MG63 (cell line): ENCODE measurements around the gene TRIM40. TPM values are rescaled to one million over a fixed set of nuclear protein-coding genes. Genes with fewer than 3 reads are reported as not detected.
"Not testable (repeated sequence)": the region's sequence is repeated elsewhere in the genome, so short reads cannot be mapped to it uniquely, and the experiment has no call there.

Source experiments
- DNase-seq: peaks from one replicate; pipeline ENCODE4 v3.0.0-alpha.2; 2020
- H3K27me3 ChIP-seq: fragments of 250-450 bp; sonication (Bioruptor Pico); 2 replicates; pipeline ENCODE4 v1.5.1; 2020; ENCODE audit warnings: mild to moderate bottlenecking, moderate library complexity
- H3K36me3 ChIP-seq: fragments of 250-450 bp; sonication (Bioruptor Pico); 2 replicates; pipeline ENCODE4 v1.5.1; 2020; ENCODE audit warnings: mild to moderate bottlenecking, moderate library complexity
- H3K4me3 ChIP-seq: fragments of 250-450 bp; sonication (Bioruptor Pico); 2 replicates; pipeline ENCODE4 v1.5.1; 2020; ENCODE audit warnings: mild to moderate bottlenecking, moderate library complexity
- H3K9me3 ChIP-seq: fragments of 250-450 bp; sonication (Bioruptor Pico); 2 replicates; pipeline ENCODE4 v1.5.1; 2020; ENCODE audit warnings: mild to moderate bottlenecking, moderate library complexity
- total RNA-seq: library from RNA; depleted of rRNA; stranded (reverse); fragments of >200 nt; shearing (Covaris generic); gene quantifications from 2 replicates; pipeline ENCODE4 v1.2.3, GENCODE V29; 2014; ENCODE audit warnings: low replicate concordance

Gene TRIM40
- total RNA-seq, 1 experiment from 2014 or later: not detected

DNA sequence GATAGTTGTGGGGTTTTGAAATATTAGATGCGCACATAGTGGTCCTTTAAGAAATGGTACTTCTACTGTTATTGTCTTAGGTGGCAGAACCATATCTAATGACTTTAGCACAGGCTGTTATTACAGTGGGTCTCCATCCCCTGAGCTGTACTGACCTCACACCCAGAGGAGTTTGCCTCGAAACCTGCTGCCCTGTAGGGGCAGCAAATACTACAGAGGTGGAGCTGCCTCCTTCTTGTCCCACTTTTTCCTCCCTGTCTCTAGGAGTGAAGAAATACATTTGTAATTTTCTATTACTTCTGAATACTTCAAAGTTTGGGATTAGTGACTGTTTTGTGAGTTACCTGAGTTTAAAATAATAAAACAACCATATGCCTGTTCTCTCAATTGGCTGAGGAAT, 31.3 kb upstream of the TRIM40 start:
- no peak for DNase-seq
- Histone ChIP-seq H3K36me3 (no peaks in the 10 kb centered on the region), H3K9me3 (no peaks in the 10 kb centered on the region), H3K4me3 (no peak overlapping the region), H3K27me3 (no peaks in the 10 kb centered on the region; the same call in 1 of the 2 replicates)

DNA sequence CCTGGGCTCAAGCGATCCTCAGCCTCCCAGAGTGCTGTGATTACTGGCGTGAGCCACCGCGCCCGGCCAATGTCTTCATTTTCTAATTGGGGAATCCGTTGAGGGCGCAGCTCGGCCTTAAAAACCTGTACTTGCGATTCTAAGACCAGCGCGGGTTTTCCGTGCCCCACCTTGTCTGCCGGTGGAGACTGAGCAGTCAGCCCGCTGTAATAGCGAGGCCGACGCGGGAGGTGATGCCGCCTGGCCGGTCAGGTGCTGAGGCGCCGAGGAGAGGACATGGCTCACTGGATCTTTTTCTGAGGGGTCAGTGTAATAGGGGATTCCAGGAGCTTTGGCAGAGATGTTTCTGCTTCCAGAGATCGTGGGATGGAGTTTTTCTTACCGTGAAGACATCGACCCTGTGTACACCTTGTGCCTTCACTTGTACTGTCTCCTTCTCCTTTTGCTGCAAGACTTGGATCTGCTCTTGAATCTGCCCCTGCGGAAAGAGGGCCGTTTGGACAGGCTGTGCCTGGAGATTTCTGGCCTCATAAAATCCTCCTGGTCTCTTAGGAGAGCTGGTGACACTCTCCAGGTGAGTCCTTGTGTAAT, 24.6 kb upstream of the TRIM40 start:
- Histone ChIP-seq H3K27me3 (no peaks in the 10 kb centered on the region), H3K36me3 (no peaks in the 10 kb centered on the region), H3K4me3 (no peak overlapping the region), H3K9me3 (no peaks in the 10 kb centered on the region)
- no peak for DNase-seq

DNA sequence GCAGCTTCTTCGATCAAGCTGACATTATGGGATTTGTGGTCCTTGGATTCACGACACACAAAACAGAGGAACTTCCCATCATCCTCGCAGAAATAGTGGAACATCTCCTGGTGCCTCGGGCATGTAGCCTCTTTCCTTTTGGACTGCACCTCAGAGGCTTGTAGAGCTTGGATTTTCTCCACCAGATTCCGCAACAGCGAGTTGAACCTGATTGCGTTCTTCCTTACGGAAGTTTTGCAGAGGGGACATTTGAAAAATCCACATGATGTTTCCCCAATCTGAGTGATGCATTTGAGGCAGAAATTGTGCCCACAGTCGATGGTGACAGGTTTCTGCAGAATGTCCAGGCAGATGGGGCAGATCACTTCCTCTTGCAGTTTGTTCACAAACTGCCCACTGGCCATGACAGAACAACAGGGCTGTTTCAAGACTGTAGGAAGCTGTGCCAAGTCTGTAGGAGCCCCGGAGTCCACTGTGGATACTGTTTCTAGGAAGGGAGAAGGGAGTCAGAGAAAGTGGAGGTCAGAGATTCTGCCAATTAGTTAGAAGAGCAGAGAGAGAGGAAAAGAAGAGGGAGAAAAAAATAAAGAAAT, 23.4 kb upstream of the TRIM40 start:
- H3K27me3 ChIP-seq: no peaks in the 10 kb centered on the region
- no peaks in the 10 kb centered on the region for H3K36me3 ChIP-seq
- DNase-seq: no peak
- H3K9me3 ChIP-seq: no peaks in the 10 kb centered on the region
- H3K4me3 ChIP-seq: no peak overlapping the region

GRCh38 chr6:30113003-30113759, 22.8 kb upstream of the TRIM40 start, which contains the start of gene TRIM31:
TRIM31 (minus strand) TSS chr6:30113090; CDS start chr6:30112805, 285 bp downstream.
- H3K27me3 ChIP-seq: no peaks in the 10 kb centered on the region

GRCh38 chr6:30113841-30114240, 22.1 kb upstream of the TRIM40 start:
- Histone ChIP-seq H3K36me3 (no peaks in the 10 kb centered on the region), H3K4me3 (no peak overlapping the region), H3K9me3 (no peaks in the 10 kb centered on the region), H3K27me3 (no peaks in the 10 kb centered on the region)
- DNase-seq: no peak

More at GRCh38 chr6:30113003-30113759, 22.8 kb upstream of the TRIM40 start, which contains the start of gene TRIM31:
- Histone ChIP-seq H3K9me3 (no peaks in the 10 kb centered on the region), H3K4me3 (no peak within 1 kb of the TSS), H3K36me3 (no peaks in the 10 kb centered on the region)
- no peak for DNase-seq

GRCh38 chr6:30116724-30117123, 19.2 kb upstream of the TRIM40 start:
- H3K4me3 ChIP-seq: no peak overlapping the region
- H3K36me3 ChIP-seq: no peaks in the 10 kb centered on the region
- no peak for DNase-seq
- no peaks in the 10 kb centered on the region for H3K9me3 ChIP-seq
- no peaks in the 10 kb centered on the region for H3K27me3 ChIP-seq

DNA sequence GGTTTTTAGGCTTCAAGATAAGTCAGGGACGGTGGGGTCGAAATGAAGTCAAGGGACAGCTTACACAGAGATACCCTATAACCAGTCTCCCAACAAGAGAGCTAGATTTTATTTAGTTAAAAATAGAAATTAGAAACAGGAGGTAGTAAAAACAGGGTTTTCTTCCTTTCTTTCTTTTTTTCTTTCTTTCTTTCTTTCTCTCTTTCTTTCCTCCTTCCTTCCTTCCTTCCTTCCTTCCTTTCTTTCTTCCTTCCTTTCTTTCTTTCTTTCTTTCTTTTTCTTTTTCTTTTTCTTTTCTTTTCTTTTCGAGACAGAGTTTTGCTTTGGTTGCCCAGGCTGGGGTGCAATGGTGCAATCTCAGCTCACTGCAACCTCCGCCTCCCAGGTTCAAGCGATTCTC, 17.2 kb upstream of the TRIM40 start:
- H3K36me3 ChIP-seq, H3K4me3 ChIP-seq, H3K27me3 ChIP-seq, DNase-seq, H3K9me3 ChIP-seq: not testable (repeated sequence)

DNA sequence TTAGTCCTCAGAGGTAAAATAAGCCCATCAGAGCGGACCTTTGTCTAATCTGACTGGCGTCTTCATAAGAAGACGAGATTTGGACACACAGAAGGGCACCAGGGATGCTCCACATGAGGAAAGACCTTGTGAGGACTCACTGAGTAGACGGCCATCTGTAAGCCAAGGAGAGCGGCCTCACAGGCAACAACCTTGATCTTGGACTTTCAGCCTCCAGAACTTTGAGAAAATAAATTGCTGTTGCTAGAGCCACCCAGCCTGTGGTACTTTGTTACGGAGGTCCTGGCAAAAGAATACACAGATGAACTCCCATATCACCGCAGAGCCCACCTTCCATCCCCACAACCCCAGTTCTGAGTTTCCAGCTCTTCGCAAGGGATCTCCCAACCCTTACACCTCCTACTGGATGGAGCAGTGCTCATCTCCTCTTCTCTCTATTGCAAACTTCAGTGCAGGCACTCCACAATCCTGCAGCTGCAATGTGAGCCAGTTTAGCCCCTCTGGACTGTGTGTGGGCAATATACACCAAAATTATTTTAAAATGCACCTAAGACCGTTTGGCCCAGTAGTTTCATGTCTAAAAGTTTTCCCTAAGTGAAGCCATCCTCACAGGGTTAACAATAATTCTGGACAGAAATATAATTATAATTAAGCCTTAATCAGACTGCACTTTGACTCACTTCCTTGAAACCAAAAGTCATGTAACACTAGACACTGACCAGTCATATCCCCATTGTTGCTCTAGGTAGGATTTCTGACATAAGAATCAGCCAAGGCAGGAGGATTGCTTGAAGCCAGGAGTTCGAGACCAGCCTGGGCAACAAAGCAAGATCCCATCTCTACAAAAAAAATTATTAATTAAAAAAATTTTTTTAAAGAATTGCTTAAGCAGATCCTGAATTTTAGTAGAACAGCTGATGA, 14.2 kb upstream of the TRIM40 start:
- no peak for DNase-seq
- no peaks in the 10 kb centered on the region for H3K9me3 ChIP-seq
- H3K36me3 ChIP-seq: no peaks in the 10 kb centered on the region
- H3K27me3 ChIP-seq: no peaks in the 10 kb centered on the region
- no peak overlapping the region for H3K4me3 ChIP-seq

DNA sequence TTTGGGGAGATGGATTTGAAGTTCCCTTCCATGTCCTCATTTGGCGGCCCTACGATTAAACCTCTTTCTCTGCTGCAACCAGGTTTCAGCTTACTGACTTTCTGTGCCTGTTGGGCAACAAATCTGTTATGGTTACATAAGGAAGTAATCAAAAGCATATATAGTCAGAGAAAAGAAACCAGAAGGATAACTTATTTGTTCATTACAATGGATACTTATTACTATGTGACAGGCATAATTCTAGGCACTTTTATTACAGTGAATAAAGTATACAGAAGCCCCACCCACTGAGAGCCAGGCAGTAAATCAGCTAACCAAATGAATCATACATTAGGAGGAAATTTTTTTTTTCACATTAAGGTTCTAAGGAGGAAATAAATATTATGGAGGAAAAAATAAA, 13.4 kb upstream of the TRIM40 start:
- DNase-seq: no peak
- Histone ChIP-seq H3K4me3 (no peak overlapping the region), H3K36me3 (no peaks in the 10 kb centered on the region), H3K27me3 (no peaks in the 10 kb centered on the region), H3K9me3 (no peaks in the 10 kb centered on the region)

DNA sequence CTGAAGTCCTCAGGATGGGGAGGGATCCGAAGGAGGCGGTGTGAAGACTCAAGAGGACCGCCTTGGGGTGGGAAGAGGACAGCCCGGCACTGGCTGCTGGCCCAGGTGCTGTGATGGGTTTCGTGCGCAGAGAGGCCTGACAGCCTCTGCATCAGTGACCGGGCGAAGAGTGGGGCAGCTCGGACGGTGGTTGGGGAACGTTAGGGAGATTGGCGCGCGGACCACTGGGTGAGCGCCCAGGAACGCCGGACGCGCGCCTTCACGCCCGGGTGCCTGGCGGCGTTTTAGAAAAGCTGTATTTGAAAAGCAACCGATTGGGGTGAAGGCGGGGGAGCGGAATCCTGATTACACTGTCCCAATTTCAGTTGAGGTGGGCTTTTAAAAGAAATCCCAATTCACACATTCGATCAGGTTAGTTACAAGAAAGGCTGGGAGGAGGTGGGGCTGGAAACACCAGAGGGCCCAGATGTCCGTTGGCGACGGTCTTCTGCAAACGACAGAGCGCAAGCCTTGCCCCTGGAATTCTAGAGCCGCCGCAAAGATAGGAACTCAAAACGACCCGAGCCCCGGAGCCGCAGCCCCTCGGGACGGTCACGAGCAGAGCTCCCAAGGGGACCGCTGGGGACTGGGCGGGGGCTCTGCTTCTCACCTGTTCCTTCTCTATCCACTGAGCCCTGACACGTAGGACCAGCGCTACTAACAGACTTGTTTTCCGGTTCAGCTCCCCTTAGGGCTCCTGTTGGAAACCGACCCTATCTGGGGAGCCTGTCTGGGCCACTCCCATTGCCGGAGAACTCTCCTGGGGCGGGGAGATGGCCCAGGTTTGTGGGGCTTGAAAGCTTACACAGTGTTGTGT, 8.5 kb upstream of the TRIM40 start:
- no peak for DNase-seq
- Histone ChIP-seq H3K27me3 (no peaks in the 10 kb centered on the region), H3K9me3 (no peaks in the 10 kb centered on the region), H3K4me3 (no peak overlapping the region), H3K36me3 (no peaks in the 10 kb centered on the region)

DNA sequence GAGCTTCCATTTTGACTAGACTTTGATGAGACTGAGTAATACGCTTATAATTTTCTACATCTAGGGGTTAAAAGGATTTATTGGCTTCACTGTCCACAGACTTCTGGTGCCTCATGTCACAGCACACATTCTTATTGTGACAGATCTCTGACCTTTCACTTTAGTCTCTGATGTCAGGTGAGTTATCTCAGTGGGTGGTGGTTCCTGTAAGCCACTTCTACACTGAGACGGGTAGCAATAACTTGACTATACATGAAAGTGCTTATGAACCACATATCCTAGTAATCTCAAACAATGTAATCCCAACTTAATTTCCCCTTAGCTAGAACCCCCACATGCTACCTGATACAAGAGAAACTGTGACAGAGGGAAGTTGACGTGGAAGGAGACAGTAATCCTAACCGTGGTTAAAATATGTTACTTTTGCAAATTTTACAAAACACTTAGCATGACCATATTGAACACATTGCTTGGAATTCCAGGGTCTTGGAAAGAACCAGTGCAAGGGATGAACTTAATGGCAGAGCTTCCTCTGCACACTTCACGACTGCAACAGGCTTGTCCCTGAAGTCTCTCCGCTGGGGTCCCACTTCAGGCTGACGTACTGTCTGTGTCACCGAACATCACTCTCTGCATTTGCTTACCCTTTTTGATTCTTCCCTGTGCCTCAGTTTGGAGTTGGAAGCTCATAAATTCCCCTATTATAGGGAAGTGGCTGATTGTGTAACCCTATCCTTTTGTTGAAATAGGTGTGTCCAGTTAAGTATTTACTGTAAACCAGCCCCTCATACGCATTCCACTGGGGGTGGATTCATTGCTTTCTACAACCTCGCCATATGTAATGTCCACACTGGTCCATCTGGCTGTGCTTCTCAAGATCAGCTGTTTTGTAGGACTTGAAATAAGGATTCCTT, 6.4 kb upstream of the TRIM40 start:
- no peaks in the 10 kb centered on the region for H3K36me3 ChIP-seq
- H3K9me3 ChIP-seq: no peaks in the 10 kb centered on the region
- no peak for DNase-seq
- H3K4me3 ChIP-seq: no peak overlapping the region
- H3K27me3 ChIP-seq: no peaks in the 10 kb centered on the region

DNA sequence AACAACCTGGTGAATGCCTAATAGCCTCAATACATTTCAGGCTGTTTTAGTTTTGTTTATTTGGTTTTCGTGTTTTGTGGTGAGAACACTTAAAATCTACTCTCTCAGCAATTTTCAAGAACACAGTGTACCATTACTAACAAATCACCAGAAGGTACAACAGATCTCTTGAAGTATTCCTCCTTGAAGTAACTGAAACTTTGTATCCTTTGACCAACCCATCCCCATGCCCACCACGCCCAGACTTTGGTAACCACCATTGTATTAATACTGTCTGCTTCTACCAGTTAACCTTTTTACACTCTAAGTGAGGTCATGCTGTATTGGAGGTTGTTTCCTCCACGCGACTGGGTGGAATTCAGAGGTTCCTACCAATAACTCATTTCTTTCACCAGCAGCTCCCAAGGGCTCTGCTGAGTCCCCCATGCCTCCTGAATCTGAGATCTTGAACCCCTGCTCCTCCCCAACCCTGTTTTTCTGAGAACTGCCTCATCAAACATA, 5.7 kb upstream of the TRIM40 start:
- no peaks in the 10 kb centered on the region for H3K27me3 ChIP-seq

DNA sequence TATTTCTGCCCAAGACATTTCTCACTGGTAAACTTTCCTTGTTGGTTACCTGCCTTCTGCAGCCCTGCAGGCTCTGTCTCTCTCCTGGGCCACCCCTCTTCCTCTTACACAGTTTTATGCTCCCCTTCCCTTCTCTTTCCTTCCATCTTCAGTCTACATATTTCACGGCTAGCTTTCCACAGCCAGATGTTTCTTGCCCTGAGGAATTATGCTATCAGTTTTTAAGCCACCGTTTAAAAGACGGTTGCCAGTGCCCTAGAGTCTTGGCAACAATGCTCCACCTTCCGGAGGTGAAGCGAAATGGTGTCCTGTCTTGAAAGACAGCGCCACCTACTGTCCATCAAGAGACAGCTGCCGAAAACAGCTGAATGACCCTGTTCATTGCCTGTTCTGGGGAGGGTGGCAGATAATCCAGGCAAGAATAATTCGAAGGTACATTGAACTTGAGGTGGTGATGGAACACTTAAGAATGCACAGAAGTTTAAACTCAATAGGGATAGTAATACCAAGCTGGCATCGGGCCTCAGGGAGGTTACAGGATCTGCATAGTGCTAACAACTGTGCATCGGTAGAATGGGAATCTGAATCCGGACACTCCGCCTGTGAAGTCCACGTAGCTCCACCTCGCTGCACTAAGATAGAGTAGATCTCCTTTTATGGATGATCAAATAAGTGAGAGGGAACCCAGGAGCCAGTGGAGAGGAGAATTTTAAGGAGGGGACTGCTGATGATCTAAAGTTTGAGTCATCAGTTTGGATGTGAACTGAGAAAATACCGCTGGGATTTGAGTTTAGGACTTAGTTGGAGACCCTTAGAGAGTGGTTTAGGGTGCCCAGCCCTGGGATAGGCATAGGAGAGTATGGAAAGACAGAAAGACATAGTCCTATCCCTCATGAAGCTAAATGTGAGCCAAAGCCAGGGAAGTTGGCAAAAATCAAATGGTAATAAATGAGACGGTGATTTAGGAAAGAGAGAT, 4.8 kb upstream of the TRIM40 start:
- DNase-seq: peak; percentile 61
- Histone ChIP-seq H3K27me3 (no peaks in the 10 kb centered on the region), H3K4me3 (no peak overlapping the region), H3K36me3 (no peaks in the 10 kb centered on the region), H3K9me3 (no peaks in the 10 kb centered on the region)

More for the DNA sequence above, 5.7 kb upstream of the TRIM40 start:
- no peak for DNase-seq
- Histone ChIP-seq H3K36me3 (no peaks in the 10 kb centered on the region), H3K4me3 (no peak overlapping the region), H3K9me3 (no peaks in the 10 kb centered on the region)

GRCh38 chr6:30131947-30132497, 3.9 kb upstream of the TRIM40 start:
- Histone ChIP-seq H3K9me3 (no peaks in the 10 kb centered on the region), H3K4me3 (no peak overlapping the region), H3K27me3 (no peaks in the 10 kb centered on the region), H3K36me3 (no peaks in the 10 kb centered on the region)
- no peak for DNase-seq
